Umbilical cord (tissue), 2 donors: ENCODE data around the gene IMMP2L. TPM values are rescaled to one million over a fixed set of nuclear protein-coding genes. Genes with fewer than 3 reads are reported as not detected.
A peak's percentile ranks its signal among the peaks of the same experiment; 100 is the strongest.

Source experiments
- DNase-seq: peaks from one replicate; pipeline ENCODE4 v3.0.0-alpha.2; 2015; ENCODE audit warnings: low spot score
- total RNA-seq: library from RNA; depleted of rRNA; stranded (reverse); fragments of >200 nt; gene quantifications from one replicate; pipeline ENCODE4 v1.2.3, GENCODE V29; 2014; ENCODE audit warnings: low replicate concordance; ENCODE audit not compliant: insufficient read depth

Gene IMMP2L
- total RNA-seq, 1 donor from 2014 or later: 31.1 TPM

DNA sequence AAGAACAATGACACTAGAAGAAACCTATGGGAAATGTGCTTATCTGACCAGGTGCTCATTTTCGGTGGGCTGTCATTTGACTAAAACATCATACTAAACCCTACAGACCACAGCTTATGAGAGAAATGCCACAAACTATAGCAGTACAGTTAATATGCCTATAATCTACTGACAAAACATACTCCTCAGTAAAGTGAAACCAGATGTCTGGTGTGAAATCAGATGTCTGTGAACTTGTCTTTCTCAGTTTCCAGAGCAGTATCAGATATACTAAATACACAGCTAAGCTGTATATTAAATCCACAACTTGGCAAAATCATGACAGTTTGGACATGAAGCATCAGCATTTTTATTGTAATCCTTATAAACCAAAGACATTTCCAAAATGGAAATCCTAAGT, 3.3 kb downstream of the IMMP2L start:
- peak; percentile 89 for DNase-seq

DNA sequence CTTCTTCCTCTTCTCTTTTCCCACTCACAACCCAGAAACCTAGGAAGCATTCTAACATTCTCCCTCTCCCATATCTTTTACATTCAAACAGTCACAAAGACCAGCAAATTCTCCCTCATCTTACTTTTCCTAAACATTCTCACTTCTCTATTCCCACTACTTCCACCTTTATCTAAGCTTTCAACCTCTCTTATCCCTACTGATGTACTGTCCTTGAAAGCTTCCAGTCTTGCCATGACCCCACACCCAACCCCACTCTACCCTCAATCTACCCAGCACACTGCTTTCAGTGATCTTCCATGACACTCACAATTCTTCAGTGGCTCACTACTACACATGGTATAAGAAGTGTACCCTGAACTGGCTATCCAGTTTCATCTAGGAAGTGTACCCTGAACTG, 5.3 kb downstream of the IMMP2L start:
- no peak for DNase-seq

DNA sequence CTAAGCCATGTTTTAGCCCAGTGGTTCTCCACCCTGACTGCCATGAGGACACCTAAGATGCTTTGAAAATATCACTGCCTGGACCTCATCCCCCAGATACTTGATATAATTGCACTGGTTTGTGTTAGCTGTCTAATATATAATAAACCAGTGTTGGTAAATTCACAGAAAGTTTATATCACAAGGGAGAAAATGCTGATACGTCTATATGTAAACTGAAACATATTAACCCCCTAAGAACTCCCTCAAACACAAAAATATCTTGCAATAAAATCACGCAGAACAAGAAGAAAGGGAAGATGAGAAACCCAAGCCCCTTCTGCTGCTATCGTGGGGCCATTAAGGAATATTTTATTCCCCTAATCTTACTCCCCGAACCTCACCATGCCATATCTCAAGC, 8.2 kb downstream of the IMMP2L start:
- DNase-seq: peak; percentile 44

DNA sequence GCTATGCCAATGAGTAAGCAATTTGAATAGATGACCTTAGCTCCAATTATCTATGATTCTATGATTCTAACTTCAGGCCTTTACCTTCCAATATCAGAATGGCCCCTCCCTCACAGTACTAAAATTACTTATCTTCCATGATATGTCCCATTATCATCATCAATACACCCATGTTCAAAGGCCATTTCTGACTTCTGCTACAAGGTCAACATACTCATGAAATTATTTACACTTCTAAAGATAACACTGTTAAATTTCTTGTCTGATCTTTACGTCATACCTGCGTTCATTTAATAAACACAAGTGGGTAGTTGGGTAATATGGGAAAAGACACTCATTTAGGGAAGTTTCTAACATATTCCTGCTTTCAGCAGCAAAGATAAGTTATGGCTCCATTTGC, 21.2 kb downstream of the IMMP2L start:
- no peak for DNase-seq

DNA sequence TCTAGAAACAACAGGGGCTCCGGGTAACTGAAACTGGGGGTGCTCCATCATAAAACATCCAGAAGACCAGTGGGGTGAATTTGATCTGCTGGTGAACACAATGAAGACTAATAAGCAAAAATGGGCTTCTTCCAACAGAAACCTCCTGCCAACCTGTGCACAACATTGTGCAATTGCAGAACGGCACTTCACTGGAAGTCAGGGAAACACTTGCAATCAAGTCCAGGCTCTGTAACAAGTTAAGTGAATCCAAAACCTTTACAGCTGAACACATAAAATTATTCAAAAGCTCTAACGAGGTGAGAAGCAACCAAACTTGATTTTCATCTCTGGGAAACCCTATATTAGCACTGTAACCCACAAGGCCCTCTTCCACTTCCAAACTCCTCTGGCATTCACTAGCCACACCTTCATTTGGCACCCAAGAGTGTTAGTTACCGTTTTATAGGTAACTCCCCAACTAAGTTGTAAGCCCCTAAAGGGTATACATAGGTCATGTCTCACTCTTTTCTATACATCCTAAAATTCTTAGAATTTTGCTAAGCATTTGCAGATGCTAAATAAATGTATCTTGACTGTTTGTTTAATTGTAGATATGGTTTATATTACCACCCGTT, 22.0 kb downstream of the IMMP2L start:
- DNase-seq: no peak

DNA sequence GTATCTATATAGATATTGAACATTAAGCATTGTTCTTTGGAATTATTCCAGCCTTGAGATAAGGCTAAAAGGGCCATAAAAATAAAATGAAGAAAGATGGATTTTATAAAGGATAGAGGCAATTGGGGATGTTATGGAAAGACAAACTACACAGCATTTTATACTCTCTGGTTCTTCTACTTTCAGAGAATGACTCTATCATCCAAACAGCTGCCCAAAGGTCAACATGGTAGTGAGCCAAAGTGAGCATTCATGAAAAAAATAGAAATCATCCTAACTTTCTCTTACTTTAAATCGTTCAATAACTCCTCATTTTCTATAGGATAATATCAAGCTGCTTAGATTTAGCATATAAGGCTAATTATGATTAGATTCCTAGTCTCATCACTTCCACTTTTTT, 25.2 kb downstream of the IMMP2L start:
- no peak for DNase-seq

DNA sequence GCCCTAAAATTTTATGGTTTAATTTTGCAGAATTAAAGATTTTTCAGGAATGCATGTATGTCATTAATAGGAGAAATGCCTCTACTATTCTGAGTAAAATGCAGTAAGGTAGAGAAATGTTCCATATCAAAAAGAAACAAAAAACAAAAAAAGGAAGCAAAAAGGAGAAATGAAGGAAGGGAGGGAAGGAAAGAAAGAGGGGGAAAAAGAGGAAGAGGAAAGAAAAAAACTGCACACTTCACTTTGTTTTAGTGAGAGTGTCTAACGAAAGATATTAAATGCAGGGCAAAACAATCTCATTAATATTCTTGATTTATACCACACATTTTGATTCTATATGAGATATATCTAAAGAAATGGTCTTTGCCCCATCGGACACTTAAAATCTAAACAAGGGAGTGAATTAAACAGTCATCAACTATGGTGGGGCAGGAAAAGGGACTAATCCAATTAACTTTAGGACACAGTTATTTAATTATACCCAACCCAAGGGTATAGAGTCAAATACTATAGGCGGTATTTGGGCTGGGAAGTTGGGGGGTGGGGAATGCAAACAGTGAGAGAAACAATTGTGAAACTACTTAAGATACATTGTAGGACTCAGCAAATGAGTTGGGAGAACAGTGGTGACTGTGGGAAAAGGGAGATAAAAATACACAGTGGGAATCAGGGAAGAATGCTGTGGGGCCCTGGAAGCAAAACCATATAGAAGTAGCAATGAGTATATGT, 27.0 kb downstream of the IMMP2L start:
- no peak for DNase-seq

DNA sequence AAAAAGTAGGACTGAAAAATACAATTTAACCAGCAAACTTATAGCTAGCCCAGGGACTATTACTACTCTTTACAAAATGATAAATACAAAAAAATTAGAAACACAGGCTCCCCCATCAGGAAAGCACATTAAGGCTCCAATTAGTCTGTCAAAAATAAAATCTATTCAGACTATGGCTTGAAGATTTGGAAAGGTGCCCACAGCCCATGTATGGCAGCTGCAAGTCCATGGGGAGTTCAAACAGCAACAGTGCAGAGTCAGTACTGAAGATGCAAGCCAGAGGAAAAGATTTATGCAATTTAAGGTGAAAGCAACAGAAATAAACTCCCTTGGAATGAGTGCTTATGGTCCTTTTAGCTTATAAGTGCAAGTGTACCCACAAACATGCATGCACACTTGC, 29.7 kb downstream of the IMMP2L start:
- DNase-seq: no peak

DNA sequence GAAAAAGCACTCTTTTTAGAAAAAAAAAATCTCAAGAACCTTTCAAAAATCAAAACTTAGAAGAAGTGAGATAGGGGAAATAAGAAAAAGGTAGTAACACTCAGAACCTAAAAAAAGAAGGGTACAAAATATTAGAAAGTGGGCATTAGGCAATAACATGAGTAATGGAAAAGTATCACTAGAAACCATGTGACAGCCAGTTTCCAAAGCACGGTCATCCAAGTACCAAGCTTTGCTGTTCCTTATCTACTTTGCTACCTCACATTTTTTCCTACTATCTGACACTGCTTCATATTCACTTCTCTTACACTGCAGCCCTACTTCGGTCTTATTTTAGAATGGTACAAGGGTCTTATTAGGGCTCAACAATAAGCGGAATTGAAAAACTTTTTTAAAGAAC, 30.3 kb downstream of the IMMP2L start:
- peak; percentile 24 for DNase-seq

DNA sequence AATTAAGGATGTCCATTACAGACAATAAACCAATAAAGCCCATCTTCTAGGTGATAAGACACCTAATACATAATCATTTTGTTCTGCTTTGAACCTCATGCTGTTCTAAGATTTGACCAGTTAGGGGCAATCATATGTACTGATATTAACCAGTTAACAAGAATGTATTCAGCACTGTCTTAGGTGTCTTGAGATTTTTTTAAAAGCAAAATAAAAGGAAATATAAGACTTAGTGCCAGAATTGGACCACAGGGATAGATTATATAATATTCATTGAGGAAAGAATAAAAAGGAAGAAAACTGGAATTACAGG, 32.0 kb downstream of the IMMP2L start:
- DNase-seq: no peak

DNA sequence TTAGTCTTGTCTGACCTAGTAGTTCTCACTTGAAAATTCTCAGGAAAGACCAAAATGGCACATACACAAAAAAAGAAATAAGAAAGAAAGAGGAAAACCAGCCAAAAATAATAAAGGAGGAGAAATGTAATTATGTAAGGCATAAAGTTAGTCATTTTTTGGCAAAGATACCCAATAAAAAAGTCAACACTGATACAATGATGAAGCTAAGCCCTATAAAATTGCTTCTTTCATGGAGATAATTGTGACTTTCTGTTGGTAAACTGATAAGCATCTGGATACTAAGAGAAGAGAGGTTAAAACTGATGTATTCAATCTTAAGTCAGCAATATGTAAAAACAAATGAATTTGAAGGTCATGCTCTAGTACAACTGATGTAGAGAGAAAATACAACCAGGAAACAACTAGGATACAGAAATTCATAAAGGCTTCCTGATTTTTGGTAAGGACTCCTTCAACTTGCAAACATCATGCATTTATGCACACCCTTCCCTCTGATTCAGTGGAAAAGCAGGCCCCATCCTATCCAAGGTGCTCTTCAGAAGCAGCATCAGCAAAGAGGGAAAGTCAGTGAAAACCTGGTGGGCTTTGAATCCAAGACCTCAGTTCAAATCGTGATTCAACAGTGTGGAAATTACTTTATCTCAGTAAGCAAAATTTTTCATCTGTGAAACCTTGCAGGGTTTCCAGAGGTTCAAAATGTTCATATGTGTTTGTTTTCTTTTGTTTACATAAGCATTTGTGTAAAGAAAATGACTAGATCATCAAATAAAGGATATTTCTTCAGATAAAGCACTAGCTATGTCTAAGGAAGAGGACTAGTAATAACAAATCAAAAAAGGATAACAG, 32.6 kb downstream of the IMMP2L start:
- DNase-seq: no peak

DNA sequence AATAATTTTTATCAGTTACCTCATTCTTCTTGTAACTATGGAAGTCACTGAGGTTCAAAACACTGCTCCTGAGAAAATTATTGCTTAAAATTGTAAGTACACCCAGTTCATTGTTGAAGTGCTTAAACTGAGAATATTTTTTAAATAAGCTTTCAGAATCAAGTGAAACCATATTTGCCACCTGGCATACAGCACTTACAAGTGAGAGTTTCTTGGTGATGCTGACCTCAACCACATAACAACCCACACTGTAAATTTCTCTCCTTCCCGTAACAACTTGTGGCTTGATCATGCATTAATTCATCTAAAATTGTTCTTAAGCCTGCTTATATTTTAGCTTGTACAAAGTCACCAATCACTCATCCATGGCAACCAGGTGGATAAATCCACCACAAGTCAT, 34.0 kb downstream of the IMMP2L start:
- no peak for DNase-seq

DNA sequence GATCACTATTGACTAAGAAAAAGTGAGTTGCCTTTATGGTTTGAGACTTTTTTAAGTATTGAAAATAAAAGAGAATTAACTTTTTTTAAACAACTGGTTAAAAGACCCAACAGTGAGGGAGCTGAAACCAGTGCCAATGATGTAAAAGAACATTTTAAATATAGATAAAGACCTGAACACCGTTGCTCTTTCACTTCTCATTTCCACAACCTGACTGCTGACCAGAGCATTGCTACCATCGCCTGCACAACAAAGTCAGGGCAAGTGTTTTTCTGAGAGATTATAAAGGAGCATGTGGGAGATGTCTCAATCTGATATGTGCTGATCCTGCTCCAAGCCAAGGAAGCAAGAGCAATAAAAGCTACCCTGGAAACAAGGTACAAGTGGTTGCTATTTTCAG, 34.7 kb downstream of the IMMP2L start:
- no peak for DNase-seq

DNA sequence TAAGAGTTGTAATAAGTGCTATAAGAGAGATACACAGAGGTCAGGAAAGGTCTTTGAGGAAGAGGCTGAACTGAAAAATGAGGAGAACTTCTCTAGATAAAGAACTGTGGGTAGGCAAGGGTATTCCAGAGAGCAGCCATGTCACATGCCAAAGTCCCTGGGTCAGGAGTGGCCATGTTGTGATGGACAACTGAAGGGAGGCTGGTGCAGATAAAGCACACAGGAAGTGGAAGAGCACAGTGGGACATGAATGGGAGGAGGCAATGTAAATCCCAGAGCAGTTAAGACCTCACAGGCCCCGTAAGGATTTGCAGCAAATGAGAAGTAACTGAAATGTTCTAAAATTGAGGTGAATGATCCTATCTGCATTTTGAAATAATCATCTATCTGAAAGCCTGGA, 37.2 kb downstream of the IMMP2L start:
- DNase-seq: no peak

DNA sequence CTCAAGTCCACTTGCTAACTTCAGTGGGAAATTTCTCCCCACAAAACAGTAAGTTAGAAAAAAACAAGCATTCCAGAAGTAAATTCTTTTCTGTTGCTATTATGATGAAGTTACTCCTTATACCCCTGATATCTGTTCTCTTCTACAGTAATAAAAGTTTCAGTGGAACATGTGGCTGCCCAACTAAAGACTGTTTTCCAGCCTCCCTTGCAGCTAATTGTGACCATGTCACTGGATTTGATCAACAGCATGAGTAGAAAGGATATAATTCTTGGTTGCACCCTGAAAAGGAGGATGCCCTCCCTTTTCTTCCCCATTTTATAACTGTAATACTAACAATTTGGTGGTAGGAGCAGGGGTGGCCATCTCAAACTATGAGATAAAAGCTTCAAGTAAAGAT, 40.6 kb downstream of the IMMP2L start:
- no peak for DNase-seq

DNA sequence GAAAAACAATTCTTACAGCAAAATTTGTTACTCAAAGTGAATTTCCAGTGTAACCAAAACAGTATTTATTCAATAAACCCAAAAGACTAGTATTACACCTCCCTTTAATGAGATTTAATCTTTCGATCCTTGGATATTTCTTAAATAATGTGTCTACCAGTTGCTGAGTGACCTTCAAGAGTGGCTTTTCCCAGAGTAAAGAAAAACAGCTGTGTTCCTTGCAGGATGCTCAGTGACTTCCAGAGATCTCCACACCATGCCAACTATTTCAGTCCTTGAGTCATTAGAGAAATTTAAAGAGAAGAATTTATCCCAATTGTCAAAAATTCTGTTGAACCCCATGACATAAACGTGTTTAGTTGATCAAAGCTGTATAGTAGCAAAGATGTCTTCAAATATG, 44.0 kb downstream of the IMMP2L start:
- DNase-seq: no peak

DNA sequence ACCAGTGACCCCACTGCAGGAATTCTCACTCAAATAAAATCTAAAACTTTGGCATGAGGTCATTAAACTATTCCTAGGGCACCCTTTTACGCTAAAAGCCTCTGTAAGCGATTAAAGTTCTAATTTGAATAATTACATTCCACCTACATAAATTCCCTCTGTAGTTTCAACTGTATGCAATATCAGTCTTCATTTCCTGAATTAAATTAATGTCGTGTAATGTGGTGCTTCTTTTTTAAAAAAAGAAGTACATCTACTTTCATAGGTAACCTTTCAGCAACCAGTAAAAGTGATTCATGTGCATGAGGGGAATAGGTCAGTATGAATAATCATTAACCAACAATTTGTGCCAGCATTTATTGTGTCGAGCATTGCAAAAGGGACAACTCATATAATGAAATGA, 44.7 kb downstream of the IMMP2L start:
- DNase-seq: no peak

DNA sequence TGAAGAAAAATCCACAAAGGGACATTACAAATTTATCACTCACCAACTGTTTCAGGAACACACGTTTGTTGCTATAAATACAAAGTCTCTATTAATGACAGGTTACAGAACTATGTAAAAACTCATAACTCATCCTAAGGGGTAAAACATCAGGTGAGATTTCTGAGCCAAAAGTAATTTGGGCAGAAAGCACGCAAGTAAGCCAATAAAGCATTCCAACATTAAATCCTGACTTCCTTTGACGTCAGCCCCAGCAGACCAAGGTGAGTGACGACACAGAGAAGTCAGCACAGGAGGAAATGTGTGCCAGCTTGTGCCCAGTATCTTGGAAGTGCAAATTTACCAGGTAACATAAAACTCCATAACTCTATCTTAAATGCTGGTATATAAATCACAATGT, 45.7 kb downstream of the IMMP2L start:
- peak; percentile 8 for DNase-seq

DNA sequence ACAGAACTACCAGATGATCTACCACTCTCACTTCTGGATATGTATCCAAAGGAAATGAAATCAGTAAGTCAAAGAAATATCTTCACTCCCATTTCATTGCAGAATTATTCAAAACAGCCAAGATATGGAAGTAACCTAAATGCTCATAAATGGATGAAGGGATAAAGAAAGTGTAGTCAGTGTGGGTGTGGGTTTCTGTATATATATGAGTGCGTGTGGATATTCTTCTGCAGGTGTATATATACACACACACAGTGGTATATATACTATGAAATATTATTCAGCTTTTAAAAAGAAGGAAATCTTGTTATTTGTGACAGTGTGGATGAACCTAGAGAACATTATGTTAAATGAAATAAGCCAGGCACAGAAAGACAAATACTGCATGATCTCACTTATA, 48.7 kb downstream of the IMMP2L start:
- DNase-seq: no peak

DNA sequence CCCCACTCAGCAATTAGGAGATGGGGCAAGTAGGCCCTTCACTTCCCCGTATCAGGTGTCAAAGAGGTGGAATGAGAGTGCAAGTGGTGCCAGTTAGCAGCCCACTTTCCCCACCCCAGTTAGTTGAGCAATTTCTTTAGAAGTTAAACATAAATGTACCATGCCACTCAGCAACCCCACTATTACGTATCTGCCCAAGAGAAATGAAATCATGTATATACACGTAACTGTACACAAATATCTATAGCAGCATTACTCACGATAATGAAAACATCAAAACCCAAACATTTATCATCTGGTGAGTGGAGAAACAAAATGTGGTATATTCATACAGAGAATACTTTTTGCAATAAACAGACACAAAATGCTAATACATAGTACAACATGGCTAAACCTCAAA, 50.4 kb downstream of the IMMP2L start:
- DNase-seq: no peak

DNA sequence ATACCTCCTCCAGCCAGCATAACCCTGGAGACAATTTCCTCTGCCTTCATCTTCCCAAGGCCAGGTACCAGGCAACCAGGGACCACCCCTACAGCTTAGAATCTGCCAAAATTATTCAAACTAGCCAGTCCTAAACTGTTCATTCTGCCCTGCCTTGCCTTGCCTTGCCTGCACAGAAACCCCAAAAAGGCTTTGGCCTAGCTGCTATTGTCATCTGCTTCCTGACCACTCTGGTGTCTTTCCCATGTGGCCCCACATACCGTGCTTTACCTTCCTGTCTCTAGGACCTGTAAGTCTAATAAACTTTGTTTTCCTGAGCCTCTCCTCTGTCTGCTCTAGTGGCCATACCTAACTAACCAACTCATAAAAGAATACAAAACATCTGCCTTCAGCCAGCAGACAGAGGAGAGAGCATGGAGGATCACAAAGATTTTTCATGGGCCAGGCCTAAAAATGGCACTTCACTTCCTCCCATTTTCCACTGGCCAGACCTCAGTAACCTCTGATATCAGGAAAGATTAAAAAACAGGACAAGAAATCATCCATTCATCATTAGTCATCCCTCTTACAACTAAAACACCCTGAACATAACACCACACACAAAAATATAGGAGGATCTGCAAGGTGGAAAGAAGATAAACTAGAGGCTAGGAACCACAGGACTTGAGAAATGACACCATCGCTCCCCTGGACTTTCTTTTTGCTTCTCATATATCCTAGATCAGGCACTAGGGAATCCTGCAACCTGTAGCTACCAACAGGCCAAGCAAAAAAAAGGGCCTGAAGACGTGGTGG, 51.5 kb downstream of the IMMP2L start:
- DNase-seq: no peak

DNA sequence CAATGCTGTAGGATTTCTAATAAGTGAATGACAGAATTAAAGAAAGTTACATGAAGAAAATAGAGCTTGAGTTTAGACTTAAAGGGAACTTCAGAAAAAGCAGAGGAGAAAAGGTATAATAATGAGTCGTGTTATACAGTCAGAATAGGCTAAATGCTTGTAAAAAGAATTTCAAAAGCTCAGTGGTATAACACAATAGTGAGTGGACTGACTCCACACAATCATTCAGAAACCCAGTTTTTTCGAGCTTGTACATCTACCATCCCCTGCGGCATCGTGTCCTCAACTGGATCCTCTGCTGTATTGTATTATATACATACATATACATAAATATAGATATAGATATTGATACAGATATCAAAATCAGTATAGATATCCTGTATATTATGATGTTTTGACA, 52.2 kb downstream of the IMMP2L start:
- DNase-seq: no peak
